ENCODE measurements around the gene CNPY1. TPM values are rescaled to one million over a fixed set of nuclear protein-coding genes. Genes with fewer than 3 reads are reported as not detected.

The CNPY1 gene
- total RNA-seq, 1 experiment from 2014 or later, result not detected

- H3K4ac ChIP-seq (ENCODE audit: low read depth, low read length), result no peak overlapping the region
- Mint-ChIP-seq H3K27ac (no peak overlapping the region), H3K36me3 (ENCODE audit: insufficient read depth in 1 of 3, low read depth in 3 of 3) (no peaks in the 10 kb centered on the region), H3K4me1 (peaks cover 23 to 37% of the 10 kb centered on the region in 2 experiments), H3K27me3 (ENCODE audit: low read depth) (peaks cover 100% of the 10 kb centered on the region), H3K9me3 (peaks cover 2 to 15% of the 10 kb centered on the region in 2 experiments; a peak in 2 of 5 replicates), H3K4me3 (no peak overlapping the region)
- no peaks in the 10 kb centered on the region for H3K79me1 ChIP-seq (ENCODE audit: insufficient read depth, low read depth, low read length, poor library complexity, severe bottlenecking)
- H4K91ac ChIP-seq (ENCODE audit: insufficient read length, low read depth, low read length), result no peak overlapping the region
- DNase-seq, result no peak
- H3K4me2 ChIP-seq (ENCODE audit: insufficient read depth, insufficient read length, low read length), result no peak overlapping the region
- no peak overlapping the region for H3K18ac ChIP-seq (ENCODE audit: insufficient read length, low read depth, low read length)
- no peaks in the 10 kb centered on the region for H3K79me2 ChIP-seq (ENCODE audit: insufficient read depth, low read length)
- no peak overlapping the region for H3K23ac ChIP-seq (ENCODE audit: insufficient read length, low read depth, low read length)
- H4K8ac ChIP-seq (replicated peaks; ENCODE audit: insufficient read length, low read depth, low read length), result no peak overlapping the region
- no CpG with 5 or more reads among the region's 5 CpGs for WGBS (ENCODE audit: extremely low coverage, insufficient read length, low lambda C conversion rate)
- H2AK5ac ChIP-seq (ENCODE audit: insufficient read length, low read length), result no peak overlapping the region
- H4K5ac ChIP-seq (ENCODE audit: insufficient read length, low read depth, low read length), result no peak overlapping the region
- H3K56ac ChIP-seq (ENCODE audit: insufficient read length, low read depth, low read length), result no peak overlapping the region
- H3K9ac ChIP-seq (ENCODE audit: extremely low read depth, insufficient read length, low read length), result no peak overlapping the region
- H4K20me1 ChIP-seq (ENCODE audit: control insufficient read depth, insufficient read depth, insufficient read length), result peaks cover 4% of the 10 kb centered on the region
- H2BK120ac ChIP-seq (ENCODE audit: low read depth, low read length, poor library complexity, severe bottlenecking), result no peak overlapping the region
- no peak overlapping the region for H3K27ac ChIP-seq (ENCODE audit: insufficient read length, low read depth, low read length)
- H3K14ac ChIP-seq (ENCODE audit: insufficient read depth, low read length), result no peak overlapping the region
- H3K4me1 ChIP-seq (ENCODE audit: insufficient read depth, low read length), result peaks cover 2% of the 10 kb centered on the region
- H2BK5ac ChIP-seq (ENCODE audit: insufficient read length, low read length), result no peak overlapping the region
- H3K23me2 ChIP-seq (ENCODE audit: insufficient read length, low read depth, low read length, poor library complexity, severe bottlenecking), result peaks cover 5% of the 10 kb centered on the region
- no peak overlapping the region for H2BK12ac ChIP-seq (ENCODE audit: insufficient read length, low read depth, low read length)
- H3K9me3 ChIP-seq (ENCODE audit: control insufficient read depth, low read depth, low read length), result no peaks in the 10 kb centered on the region
- no peak overlapping the region for H2BK15ac ChIP-seq (ENCODE audit: low read depth, low read length)
- H2BK20ac ChIP-seq (ENCODE audit: low read depth, low read length, poor library complexity, severe bottlenecking), result no peak overlapping the region
- H2AFZ ChIP-seq (ENCODE audit: low read length), result no peak overlapping the region
- TF ChIP-seq CTCF (conservative IDR thresholded peaks at IDR 0.05), result no peak
- no peak overlapping the region for H3T11ph ChIP-seq (ENCODE audit: low read length)
- peaks cover 58% of the 10 kb centered on the region for H3K27me3 ChIP-seq (ENCODE audit: insufficient read depth, low read length)
Measured at GRCh38 chr7:155511702-155511996, 34.7 kb downstream of the CNPY1 start.

Data from H9 (cell line).